Epithelial cell of proximal tubule (primary cell): ENCODE results near the gene TSACC. TPM values are rescaled to one million over a fixed set of nuclear protein-coding genes. Genes with fewer than 3 reads are reported as not detected.

Source experiments
- DNase-seq: peaks from one replicate; pipeline ENCODE4 v3.0.0-alpha.2; 2011; ENCODE audit warnings: low read depth
- H3K4me3 ChIP-seq: 2 replicates; pipeline ENCODE4 v1.5.1; 2011; ENCODE audit warnings: low read depth, mild to moderate bottlenecking, low read length
- CTCF ChIP-seq: conservative IDR thresholded peaks from 2 replicates; pipeline ENCODE4 v1.5.1; 2012; ENCODE audit warnings: low read depth, mild to moderate bottlenecking, low read length
- total RNA-seq: library from RNA; depleted of rRNA; stranded (reverse); fragments of >200 nt; gene quantifications from 2 replicates; pipeline ENCODE4 v1.2.3, GENCODE V29; 2015

The TSACC gene
- total RNA-seq, 1 donor from 2014 or later = 0.69 TPM

GRCh38 chr1:156359249-156359648, 20.9 kb downstream of the TSACC start:
- TF ChIP-seq CTCF = no peak
- H3K4me3 ChIP-seq = no peak overlapping the region
- no peak for DNase-seq

GRCh38 chr1:156359973-156360372, 21.6 kb downstream of the TSACC start:
- DNase-seq = no peak
- peak; percentile 37 for TF ChIP-seq CTCF
- H3K4me3 ChIP-seq = no peak overlapping the region

GRCh38 chr1:156360534-156360933, 22.2 kb downstream of the TSACC start:
- H3K4me3 ChIP-seq = no peak overlapping the region
- DNase-seq = no peak
- no peak for TF ChIP-seq CTCF

GRCh38 chr1:156365754-156366153, 27.4 kb downstream of the TSACC start:
- TF ChIP-seq CTCF = no peak
- no peak for DNase-seq
- H3K4me3 ChIP-seq = no peak overlapping the region

GRCh38 chr1:156366378-156367166, 28.2 kb downstream of the TSACC start:
- DNase-seq = no peak
- H3K4me3 ChIP-seq = no peak overlapping the region
- no peak for TF ChIP-seq CTCF

GRCh38 chr1:156367383-156368156, 29.2 kb downstream of the TSACC start:
- no peak for TF ChIP-seq CTCF
- no peak overlapping the region for H3K4me3 ChIP-seq
- no peak for DNase-seq
